ENCODE measurements around the gene DCDC1. TPM values are rescaled to one million over a fixed set of nuclear protein-coding genes. Genes with fewer than 3 reads are reported as not detected.

Gene DCDC1
- total RNA-seq, 1 experiment from 2014 or later, result 0.22 TPM

DNA sequence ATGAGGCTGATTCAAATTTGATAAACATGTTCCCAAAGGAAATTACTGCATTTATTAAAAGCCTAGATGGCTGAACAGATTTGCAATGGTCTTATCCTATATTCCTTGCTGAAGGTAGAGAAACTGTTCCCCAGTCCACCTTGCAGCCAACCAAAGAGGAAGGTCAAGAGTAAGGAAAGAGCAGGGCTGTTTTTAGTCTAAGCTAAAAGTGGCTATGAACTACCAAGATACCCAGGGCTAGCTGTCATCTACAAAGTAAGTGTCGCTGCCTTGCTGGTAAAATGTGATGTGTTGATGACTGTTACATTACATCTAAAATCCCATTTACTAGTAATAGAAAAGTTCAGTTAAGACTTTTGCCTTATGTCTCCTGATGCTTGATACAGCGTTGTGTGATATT lies 493.3 kb downstream of the DCDC1 start:
- no peaks in the 10 kb centered on the region for H3K36me3 Mint-ChIP-seq
- H3K9me3 Mint-ChIP-seq, result no peaks in the 10 kb centered on the region
- no peaks in the 10 kb centered on the region for H3K27me3 Mint-ChIP-seq (ENCODE audit: low read depth)
- ATAC-seq (no peak), DNase-seq (ENCODE audit: low spot score) (no peak)
- H3K4me1 Mint-ChIP-seq, result peaks cover 2% of the 10 kb centered on the region; the same call in 1 of the 2 replicates
- no peak overlapping the region for H3K27ac Mint-ChIP-seq
- ChIA-PET POLR2A (no interaction called here), CTCF (interaction anchor here (4.1 kb wide), 1 partner anchor 38 kb away, joined by 14 read pairs; no protein-coding TSS in a partner anchor)
- H3K4me3 Mint-ChIP-seq, result no peak overlapping the region
- TF ChIP-seq, protein P1, sequence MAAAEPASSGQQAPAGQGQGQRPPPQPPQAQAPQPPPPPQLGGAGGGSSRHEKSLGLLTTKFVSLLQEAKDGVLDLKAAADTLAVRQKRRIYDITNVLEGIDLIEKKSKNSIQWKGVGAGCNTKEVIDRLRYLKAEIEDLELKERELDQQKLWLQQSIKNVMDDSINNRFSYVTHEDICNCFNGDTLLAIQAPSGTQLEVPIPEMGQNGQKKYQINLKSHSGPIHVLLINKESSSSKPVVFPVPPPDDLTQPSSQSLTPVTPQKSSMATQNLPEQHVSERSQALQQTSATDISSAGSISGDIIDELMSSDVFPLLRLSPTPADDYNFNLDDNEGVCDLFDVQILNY (CRISPR knock-in tag; IDR thresholded peaks at IDR 0.05), result no peak
- TF ChIP-seq JAZF1 (CRISPR knock-in tag; IDR thresholded peaks at IDR 0.05) (no peak), ELF4 (CRISPR knock-in tag; IDR thresholded peaks at IDR 0.05; ENCODE audit: low read depth) (no peak), ZBTB21 (CRISPR knock-in tag; IDR thresholded peaks at IDR 0.05; ENCODE audit: borderline replicate concordance) (no peak), CREB1 (CRISPR knock-in tag; IDR thresholded peaks at IDR 0.05) (no peak), ZNF396 (CRISPR knock-in tag; IDR thresholded peaks at IDR 0.05; ENCODE audit: borderline replicate concordance) (no peak)
- TF ChIP-seq, protein P2, sequence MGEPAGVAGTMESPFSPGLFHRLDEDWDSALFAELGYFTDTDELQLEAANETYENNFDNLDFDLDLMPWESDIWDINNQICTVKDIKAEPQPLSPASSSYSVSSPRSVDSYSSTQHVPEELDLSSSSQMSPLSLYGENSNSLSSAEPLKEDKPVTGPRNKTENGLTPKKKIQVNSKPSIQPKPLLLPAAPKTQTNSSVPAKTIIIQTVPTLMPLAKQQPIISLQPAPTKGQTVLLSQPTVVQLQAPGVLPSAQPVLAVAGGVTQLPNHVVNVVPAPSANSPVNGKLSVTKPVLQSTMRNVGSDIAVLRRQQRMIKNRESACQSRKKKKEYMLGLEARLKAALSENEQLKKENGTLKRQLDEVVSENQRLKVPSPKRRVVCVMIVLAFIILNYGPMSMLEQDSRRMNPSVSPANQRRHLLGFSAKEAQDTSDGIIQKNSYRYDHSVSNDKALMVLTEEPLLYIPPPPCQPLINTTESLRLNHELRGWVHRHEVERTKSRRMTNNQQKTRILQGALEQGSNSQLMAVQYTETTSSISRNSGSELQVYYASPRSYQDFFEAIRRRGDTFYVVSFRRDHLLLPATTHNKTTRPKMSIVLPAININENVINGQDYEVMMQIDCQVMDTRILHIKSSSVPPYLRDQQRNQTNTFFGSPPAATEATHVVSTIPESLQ (CRISPR knock-in tag; IDR thresholded peaks at IDR 0.05), result no peak
- TF ChIP-seq, protein P3, sequence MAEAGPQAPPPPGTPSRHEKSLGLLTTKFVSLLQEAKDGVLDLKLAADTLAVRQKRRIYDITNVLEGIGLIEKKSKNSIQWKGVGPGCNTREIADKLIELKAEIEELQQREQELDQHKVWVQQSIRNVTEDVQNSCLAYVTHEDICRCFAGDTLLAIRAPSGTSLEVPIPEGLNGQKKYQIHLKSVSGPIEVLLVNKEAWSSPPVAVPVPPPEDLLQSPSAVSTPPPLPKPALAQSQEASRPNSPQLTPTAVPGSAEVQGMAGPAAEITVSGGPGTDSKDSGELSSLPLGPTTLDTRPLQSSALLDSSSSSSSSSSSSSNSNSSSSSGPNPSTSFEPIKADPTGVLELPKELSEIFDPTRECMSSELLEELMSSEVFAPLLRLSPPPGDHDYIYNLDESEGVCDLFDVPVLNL (CRISPR knock-in tag; IDR thresholded peaks at IDR 0.05; ENCODE audit: borderline replicate concordance, low read depth), result no peak

DNA sequence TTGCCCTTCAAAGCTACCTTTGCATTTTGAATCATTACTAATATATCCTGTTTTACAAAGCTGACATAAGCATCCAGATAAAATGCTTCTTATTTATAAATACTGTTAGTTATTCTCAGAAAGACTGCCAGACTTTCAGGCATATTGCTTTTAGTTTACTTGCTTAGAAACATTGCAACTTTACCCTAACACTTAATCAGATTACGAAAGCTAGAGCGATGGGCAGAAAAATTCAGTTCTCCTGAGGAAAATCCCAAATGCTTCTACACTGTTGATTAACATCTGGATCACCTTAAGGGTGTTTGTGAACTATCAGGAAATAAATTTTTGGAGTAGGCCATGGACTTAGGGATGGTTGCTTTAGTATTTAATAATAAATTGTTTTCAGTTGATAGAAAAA lies 493.7 kb downstream of the DCDC1 start:
- Mint-ChIP-seq H3K9me3 (no peaks in the 10 kb centered on the region), H3K27ac (no peak overlapping the region), H3K27me3 (ENCODE audit: low read depth) (no peaks in the 10 kb centered on the region), H3K4me3 (no peak overlapping the region), H3K36me3 (no peaks in the 10 kb centered on the region), H3K4me1 (peaks cover 2% of the 10 kb centered on the region)
- ChIA-PET POLR2A (interaction anchor here (0.7 kb wide), 1 partner anchor 164 kb away, joined by 3 read pairs; no protein-coding TSS in a partner anchor), CTCF (interaction anchor here (4.1 kb wide), 1 partner anchor 38 kb away, joined by 14 read pairs; no protein-coding TSS in a partner anchor)
- no peak for ATAC-seq
- DNase-seq (ENCODE audit: low spot score), result no peak
- TF ChIP-seq, protein P4, sequence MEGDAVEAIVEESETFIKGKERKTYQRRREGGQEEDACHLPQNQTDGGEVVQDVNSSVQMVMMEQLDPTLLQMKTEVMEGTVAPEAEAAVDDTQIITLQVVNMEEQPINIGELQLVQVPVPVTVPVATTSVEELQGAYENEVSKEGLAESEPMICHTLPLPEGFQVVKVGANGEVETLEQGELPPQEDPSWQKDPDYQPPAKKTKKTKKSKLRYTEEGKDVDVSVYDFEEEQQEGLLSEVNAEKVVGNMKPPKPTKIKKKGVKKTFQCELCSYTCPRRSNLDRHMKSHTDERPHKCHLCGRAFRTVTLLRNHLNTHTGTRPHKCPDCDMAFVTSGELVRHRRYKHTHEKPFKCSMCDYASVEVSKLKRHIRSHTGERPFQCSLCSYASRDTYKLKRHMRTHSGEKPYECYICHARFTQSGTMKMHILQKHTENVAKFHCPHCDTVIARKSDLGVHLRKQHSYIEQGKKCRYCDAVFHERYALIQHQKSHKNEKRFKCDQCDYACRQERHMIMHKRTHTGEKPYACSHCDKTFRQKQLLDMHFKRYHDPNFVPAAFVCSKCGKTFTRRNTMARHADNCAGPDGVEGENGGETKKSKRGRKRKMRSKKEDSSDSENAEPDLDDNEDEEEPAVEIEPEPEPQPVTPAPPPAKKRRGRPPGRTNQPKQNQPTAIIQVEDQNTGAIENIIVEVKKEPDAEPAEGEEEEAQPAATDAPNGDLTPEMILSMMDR (IDR thresholded peaks at IDR 0.05), result no peak
- TF ChIP-seq, protein P5, sequence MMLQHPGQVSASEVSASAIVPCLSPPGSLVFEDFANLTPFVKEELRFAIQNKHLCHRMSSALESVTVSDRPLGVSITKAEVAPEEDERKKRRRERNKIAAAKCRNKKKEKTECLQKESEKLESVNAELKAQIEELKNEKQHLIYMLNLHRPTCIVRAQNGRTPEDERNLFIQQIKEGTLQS (CRISPR knock-in tag; conservative IDR thresholded peaks at IDR 0.05), result no peak
- TF ChIP-seq ZNF317 (CRISPR knock-in tag; IDR thresholded peaks at IDR 0.05; ENCODE audit: borderline replicate concordance, low read depth) (no peak), ELF4 (CRISPR knock-in tag; IDR thresholded peaks at IDR 0.05; ENCODE audit: low read depth) (no peak), TCF7 (CRISPR knock-in tag; IDR thresholded peaks at IDR 0.05; ENCODE audit: low read depth) (no peak), CBFB (CRISPR knock-in tag; IDR thresholded peaks at IDR 0.05; ENCODE audit: low read depth) (no peak), MXD4 (CRISPR knock-in tag; IDR thresholded peaks at IDR 0.05; ENCODE audit: borderline replicate concordance) (no peak), FOXK1 (CRISPR knock-in tag; IDR thresholded peaks at IDR 0.05) (no peak), ZNF138 (CRISPR knock-in tag; conservative IDR thresholded peaks at IDR 0.05) (no peak), RORB (CRISPR knock-in tag; IDR thresholded peaks at IDR 0.05) (no peak), IRF2 (CRISPR knock-in tag; IDR thresholded peaks at IDR 0.05; ENCODE audit: borderline replicate concordance, low read depth) (no peak)
- TF ChIP-seq, protein P6, sequence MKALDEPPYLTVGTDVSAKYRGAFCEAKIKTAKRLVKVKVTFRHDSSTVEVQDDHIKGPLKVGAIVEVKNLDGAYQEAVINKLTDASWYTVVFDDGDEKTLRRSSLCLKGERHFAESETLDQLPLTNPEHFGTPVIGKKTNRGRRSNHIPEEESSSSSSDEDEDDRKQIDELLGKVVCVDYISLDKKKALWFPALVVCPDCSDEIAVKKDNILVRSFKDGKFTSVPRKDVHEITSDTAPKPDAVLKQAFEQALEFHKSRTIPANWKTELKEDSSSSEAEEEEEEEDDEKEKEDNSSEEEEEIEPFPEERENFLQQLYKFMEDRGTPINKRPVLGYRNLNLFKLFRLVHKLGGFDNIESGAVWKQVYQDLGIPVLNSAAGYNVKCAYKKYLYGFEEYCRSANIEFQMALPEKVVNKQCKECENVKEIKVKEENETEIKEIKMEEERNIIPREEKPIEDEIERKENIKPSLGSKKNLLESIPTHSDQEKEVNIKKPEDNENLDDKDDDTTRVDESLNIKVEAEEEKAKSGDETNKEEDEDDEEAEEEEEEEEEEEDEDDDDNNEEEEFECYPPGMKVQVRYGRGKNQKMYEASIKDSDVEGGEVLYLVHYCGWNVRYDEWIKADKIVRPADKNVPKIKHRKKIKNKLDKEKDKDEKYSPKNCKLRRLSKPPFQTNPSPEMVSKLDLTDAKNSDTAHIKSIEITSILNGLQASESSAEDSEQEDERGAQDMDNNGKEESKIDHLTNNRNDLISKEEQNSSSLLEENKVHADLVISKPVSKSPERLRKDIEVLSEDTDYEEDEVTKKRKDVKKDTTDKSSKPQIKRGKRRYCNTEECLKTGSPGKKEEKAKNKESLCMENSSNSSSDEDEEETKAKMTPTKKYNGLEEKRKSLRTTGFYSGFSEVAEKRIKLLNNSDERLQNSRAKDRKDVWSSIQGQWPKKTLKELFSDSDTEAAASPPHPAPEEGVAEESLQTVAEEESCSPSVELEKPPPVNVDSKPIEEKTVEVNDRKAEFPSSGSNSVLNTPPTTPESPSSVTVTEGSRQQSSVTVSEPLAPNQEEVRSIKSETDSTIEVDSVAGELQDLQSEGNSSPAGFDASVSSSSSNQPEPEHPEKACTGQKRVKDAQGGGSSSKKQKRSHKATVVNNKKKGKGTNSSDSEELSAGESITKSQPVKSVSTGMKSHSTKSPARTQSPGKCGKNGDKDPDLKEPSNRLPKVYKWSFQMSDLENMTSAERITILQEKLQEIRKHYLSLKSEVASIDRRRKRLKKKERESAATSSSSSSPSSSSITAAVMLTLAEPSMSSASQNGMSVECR (CRISPR knock-in tag; IDR thresholded peaks at IDR 0.05; ENCODE audit: borderline replicate concordance), result no peak
- TF ChIP-seq, protein P7, sequence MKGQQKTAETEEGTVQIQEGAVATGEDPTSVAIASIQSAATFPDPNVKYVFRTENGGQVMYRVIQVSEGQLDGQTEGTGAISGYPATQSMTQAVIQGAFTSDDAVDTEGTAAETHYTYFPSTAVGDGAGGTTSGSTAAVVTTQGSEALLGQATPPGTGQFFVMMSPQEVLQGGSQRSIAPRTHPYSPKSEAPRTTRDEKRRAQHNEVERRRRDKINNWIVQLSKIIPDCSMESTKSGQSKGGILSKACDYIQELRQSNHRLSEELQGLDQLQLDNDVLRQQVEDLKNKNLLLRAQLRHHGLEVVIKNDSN (CRISPR knock-in tag; IDR thresholded peaks at IDR 0.05), result no peak
- TF ChIP-seq, protein P8, sequence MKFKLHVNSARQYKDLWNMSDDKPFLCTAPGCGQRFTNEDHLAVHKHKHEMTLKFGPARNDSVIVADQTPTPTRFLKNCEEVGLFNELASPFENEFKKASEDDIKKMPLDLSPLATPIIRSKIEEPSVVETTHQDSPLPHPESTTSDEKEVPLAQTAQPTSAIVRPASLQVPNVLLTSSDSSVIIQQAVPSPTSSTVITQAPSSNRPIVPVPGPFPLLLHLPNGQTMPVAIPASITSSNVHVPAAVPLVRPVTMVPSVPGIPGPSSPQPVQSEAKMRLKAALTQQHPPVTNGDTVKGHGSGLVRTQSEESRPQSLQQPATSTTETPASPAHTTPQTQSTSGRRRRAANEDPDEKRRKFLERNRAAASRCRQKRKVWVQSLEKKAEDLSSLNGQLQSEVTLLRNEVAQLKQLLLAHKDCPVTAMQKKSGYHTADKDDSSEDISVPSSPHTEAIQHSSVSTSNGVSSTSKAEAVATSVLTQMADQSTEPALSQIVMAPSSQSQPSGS (CRISPR knock-in tag; IDR thresholded peaks at IDR 0.05; ENCODE audit: borderline replicate concordance, low read depth), result no peak

All from WTC11 (cell line).